Neural progenitor cell (in vitro differentiated cells): ENCODE measurements around the gene MSI2.

Experiments used
- EZH2 ChIP-seq: fragments of 200-600 bp; sonication (generic); IDR thresholded peaks from 2 replicates; pipeline ENCODE4 v1.6.1; 2017; ENCODE audit warnings: antibody characterized with exemption, mild to moderate bottlenecking, moderate library complexity
- EZH2phosphoT487 ChIP-seq: fragments of 200-600 bp; sonication (generic); IDR thresholded peaks from 2 replicates; pipeline ENCODE4 v1.6.1; 2017; ENCODE audit warnings: antibody characterized with exemption
- TF ChIP-seq, protein P1 (sequence below): fragments of 200-600 bp; sonication (generic); IDR thresholded peaks from 2 replicates; pipeline ENCODE4 v1.5.1; 2017; ENCODE audit warnings: antibody characterized with exemption, mild to moderate bottlenecking

DNA sequence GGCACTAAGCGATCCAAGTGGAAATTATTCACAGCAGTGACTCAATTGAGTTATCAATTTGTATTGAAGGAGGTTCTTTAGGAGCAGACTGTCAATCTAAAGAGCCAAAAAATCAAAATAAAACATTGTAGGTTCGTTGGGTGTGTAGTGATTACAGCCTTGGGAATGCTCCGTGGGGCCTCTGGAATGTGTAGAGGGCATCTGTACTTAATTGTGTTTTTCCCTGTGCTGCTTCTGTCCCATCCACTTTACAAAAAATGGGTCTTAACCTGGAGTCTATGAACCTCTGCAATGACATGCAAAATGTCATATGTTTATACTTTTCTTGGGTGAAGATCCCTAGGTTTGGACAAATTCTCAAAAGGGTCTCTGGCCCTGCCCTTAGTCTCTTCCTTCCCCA lies 273.7 kb downstream of the MSI2 start:
- TF ChIP-seq, protein P1, sequence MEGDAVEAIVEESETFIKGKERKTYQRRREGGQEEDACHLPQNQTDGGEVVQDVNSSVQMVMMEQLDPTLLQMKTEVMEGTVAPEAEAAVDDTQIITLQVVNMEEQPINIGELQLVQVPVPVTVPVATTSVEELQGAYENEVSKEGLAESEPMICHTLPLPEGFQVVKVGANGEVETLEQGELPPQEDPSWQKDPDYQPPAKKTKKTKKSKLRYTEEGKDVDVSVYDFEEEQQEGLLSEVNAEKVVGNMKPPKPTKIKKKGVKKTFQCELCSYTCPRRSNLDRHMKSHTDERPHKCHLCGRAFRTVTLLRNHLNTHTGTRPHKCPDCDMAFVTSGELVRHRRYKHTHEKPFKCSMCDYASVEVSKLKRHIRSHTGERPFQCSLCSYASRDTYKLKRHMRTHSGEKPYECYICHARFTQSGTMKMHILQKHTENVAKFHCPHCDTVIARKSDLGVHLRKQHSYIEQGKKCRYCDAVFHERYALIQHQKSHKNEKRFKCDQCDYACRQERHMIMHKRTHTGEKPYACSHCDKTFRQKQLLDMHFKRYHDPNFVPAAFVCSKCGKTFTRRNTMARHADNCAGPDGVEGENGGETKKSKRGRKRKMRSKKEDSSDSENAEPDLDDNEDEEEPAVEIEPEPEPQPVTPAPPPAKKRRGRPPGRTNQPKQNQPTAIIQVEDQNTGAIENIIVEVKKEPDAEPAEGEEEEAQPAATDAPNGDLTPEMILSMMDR: no peak
- no peak for TF ChIP-seq EZH2phosphoT487
- no peak for TF ChIP-seq EZH2
